HG03060 (cell line): Measurements from ENCODE around the gene RAB5B.

ENCODE experiments used
- ATAC-seq: cut with Tn5 transposase; IDR thresholded peaks from one replicate; pipeline ENCODE4 v1.9.1; 2021; ENCODE audit warnings: low read depth, moderate number of reproducible peaks; ENCODE audit not compliant: unreplicated experiment

The RAB5B gene, protein sequence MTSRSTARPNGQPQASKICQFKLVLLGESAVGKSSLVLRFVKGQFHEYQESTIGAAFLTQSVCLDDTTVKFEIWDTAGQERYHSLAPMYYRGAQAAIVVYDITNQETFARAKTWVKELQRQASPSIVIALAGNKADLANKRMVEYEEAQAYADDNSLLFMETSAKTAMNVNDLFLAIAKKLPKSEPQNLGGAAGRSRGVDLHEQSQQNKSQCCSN

DNA sequence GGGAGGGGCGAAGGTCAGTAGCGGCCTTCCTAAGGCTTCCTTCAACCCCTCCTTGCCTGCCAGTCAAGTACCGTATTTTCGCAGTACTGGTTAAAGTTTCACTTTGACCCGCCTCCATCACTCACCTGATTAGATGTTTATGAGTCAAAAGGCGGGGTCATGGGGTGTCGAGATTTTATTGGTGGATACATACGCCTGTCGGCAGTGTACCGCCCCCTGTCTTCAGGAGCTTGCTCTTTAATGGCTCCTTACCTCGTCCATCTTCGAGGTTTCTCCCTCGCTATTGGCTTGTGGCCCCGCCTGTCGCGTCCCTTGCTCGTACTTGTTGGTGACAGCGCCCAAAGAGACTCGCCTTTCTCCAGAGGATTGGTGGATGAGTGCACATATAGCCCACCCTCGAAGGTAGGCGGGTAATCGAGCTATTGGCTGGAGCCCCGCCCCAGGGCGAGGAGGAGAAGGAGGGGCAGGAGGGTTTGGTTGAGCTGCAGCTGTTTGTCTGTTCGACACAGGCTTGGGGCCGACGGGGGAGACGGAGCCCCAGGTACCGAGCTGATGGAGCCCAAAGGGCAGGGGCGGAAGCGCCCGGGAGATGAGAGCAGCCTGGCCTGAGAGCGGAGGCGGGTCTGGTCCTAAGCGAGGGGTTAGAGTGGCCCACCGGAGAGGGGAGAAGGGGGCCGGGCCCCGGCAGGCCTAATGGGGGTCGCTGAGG lies at the start of gene RAB5B:
TSS of gene RAB5B (plus strand) at position 480 of the 709 bp plus-strand sequence. CDS start 12,883 bp downstream, outside the sequence.
- ATAC-seq: peak; percentile 86

DNA sequence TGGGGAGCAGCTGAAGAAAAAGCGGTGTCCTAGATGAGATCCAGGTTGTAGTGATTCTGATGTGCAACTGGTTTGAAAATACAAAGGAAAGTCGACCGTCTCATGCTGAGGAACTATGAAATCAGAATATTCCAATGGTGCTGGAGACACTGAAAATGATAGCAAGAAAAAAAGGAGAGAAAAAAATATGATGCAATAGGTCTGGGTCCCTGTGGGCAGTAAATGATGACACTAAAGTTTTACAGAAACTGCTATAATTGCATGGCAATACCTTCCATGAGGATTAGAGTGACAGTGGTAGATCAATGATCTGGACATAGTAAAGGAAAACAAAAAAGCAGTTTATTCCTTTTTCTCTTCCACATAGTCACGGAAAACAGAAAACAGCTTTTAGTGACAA lies 48.5 kb upstream of the RAB5B start:
- no peak for ATAC-seq

DNA sequence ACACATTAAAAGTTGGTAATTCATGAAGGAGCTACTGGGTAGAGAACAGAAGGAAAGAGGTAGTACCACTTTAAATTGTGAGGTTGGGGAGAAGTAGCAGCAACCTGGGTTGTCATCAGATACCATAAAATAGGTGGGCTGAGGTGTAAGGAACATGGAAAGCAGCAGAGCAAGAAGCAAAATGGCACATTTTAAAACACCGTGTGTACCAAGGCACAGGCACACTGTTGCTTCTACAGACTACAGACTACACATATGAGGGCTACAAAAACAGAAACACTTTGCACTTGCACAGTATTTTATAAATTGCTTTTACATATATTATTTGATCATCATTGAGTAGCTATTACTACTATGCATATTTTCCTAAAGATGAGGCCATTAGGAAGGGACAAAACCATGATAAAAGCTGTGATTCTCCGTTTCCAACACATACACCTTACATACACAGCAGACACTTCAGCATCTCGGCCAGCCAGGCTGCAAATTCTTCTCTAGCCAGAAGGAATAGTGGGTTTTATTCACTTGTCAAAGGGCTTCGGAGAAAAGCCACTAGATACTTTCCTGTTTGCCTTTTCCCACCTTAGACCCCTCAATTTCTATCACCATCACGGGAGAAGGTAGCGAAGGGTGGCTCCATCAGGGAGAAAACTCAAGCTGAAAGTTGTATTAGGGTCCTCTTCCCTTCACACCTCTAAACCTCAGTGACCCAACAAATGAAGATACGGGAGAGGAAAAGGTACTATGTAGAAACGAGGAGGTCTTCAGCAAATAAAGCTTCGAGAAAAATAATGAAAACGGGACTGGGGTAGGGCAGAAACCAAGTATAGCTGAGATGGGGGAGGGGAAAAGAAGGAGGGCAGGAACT lies 47.8 kb upstream of the RAB5B start:
- ATAC-seq: no peak

DNA sequence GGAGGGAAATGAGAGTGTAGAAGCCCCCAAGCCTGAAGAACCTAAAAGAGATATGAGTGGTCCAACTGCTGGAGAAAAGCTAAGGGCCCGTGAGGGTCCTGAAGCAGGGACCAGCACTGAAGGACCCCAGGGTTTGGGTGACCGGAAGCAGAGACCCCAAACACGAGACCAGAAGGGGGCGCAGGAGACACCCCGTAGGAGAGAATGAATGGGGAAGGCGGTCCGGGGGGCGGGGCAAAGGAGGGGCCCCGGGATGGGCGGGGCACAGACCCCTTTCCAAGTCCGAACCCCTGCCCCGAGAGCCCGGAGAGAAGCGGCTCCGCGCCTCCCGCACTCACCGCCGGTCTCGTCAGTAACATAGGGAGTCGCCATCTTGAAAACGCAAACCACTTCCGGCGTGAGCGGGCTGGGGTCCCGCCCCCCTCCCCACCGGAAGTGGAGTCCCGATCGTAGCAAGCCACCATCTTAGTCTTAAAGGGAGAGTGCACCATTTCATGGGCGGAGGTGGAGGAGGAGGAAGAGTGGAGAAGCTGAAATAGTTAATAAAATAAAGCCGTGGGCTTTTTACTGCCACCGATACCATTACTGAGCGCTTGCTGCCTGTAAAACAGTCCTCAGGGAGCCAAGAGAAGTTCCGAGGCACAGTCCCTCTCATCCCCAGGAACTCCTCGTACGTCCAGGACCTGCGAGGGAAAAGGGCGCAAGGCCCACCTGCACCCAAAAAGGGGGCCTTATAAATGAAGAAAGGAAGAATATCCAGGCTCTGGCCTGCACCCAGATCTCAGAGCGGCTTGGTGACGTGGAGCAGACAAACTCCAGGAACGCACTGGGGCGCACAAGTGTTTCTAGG lies 46.9 kb upstream of the RAB5B start:
- ATAC-seq: no peak

DNA sequence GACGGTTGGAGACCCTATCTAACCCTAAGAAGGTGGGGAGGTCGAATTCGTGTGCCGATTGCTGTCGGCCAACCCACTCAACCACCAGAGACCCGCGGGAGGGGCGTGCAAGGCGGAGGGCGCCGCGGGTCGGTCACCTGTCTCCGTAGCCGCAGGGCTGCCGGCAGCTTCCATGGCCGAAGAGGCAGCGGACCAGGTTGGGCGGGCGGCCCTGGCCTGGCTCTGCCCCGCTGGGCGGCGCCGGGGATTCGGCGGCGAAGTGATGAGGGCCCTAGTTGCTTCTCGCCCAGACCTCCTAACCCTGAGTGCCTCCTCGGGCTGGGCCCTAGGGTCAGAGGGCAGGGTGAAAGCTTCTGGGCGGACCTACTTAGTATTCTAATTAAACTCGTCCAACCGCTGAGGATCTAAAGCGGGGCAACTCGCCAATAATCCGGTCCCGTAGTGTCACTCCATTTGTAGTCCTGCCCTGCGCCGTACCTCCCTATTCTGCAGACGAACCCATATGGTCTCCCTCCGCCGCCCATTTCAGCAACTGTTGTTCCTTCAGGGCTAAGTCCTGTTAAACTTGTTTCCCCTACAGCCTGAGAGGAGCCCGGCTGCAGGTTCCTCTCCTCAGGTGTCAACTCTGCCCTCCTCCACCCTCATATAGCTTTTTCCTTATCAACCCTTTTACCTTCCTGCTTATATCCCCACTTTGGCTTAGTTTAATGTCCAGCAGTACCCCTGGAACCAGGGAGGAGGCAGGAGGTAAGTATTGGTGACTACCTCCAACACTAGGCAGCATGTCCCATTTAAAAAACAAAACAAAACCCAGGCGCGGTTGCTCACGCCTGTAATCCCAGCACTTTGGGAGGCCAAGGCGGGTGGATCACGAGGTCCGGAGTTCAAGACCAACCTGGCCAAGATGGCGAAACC lies 46.0 kb upstream of the RAB5B start, which contains the start of gene PYM1:
TSS of gene PYM1 (minus strand) at position 307 of the 915 bp plus-strand sequence. CDS start at position 174, 133 bp downstream.
- peak; percentile 36 for ATAC-seq

DNA sequence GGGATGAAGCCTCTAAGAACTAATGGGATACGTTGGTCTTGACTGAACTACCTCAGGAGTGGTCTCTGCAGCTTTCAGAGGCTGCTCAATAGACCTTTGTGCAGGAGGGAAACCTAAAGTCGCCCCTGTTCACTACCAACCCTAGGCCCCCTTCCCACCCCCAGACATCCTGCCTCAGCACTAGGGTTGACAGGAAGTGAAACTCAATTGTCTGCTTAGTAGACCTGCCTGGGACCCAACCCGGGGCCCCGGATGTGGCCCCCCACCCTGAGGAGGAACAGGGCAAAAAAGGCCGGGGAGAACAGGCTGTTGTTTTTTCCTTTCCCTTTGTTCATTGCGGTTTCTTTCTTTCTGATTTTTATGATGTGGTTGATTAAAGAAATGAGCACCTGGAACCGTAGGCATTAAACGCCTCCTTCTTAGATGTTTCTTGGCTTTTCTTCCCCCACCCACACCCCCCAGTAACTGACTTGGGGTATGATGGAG lies 44.5 kb upstream of the RAB5B start:
- ATAC-seq: no peak

DNA sequence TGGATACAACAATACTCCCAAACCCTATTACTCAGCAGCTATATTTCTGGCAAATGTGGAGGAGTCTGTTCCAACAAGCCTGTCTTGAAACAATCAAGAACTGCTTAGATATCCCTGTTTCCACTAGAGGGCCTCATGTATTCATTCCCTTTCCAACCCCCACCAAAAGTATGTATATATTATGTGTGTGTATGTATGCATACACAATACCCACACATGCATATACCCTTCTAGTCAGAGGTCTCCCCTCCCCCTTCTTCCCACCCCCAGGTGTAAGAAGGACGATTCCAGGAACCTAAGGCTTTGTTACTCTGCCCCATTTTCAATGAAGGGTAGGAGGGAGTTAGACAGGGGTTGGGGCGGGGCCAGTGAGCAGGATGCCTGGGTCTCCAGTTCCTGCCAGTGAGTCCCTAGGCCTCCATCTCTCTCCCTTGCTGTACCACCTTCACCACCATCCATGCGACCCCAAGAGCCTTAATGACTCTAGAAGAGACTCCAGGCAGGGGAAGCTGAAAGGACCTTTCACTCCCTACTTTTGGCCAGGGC lies 43.0 kb upstream of the RAB5B start, which contains the start of gene DGKA:
TSS of gene DGKA (plus strand) at position 392 of the 546 bp plus-strand sequence. CDS start 5,342 bp downstream, outside the sequence.
- no peak for ATAC-seq

DNA sequence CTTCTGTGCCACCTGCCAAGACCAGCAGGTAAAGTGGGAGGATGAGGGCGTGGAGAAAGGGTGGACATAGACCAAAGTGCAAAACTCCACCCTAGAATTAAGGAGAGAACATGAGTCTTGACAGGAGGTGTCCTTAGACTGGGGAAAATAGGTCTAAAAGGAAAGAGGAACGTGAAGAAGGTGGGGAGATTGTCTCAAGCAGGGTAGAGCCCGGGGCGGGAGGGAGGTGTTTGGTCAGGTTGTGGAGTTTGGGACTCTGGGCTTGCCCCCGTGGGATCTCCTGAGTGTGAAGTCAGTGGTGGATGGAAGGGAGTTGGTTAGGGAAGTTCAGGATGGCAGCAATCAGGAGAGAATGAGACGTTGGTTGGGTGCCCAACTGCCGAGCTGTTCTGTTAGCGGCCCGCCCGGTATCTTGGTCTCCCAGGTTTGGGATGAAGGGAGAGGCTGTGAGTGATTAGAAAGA lies 42.5 kb upstream of the RAB5B start:
- no peak for ATAC-seq

DNA sequence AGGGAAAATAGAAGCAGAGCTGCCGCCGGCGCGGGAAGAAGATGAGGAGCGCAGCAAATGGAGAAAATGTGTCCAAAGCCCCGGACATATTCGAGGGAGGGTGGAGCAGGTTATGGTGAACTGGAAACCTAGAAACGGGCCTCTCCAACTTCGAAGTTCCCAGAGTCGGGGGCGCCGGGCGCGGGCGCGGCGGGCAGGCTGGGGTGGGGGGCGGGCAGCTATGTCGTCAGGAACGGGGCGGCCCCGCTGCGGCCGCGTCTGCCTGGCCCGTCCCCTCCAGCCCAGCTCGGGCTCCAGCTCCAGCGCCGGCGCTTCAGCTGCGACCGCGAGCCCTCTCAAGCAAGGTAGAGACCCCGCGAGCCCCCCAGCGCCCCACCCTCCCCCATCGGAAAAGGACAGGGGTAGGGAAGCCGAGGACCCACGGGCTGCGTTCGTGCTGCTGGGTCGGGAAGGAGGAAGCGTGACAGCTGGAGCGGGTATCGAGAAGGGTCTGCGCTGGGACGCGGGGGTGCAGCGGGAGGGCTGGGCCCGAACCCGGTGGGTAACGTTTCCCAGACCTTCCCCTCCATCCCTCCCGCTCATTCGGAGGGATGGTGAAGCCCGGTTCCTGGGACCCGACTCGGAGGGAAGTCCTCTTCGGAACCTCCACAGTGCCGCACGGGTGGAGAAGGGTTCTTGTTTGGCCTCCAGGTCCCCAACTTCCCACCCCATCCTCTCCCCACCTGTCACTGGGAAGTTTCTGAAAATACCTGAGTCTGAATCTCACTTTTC lies 41.9 kb upstream of the RAB5B start:
- ATAC-seq: no peak

DNA sequence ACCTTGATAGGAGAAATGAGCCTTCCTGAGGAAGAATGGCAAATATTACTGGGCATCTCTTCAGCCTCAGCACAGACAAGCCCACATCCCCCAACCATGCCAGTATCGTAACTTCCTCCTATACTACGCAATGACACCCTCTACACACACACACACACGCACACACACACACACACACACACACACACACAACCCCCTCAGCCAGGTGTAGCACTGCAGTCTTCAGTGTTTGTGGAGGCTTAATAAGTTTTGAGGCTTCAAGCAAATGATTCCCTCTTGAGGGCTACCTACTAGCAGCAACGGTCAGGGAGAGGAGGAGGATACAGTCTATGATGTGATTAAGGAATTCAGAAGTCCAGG lies 41.3 kb upstream of the RAB5B start:
- no peak for ATAC-seq

DNA sequence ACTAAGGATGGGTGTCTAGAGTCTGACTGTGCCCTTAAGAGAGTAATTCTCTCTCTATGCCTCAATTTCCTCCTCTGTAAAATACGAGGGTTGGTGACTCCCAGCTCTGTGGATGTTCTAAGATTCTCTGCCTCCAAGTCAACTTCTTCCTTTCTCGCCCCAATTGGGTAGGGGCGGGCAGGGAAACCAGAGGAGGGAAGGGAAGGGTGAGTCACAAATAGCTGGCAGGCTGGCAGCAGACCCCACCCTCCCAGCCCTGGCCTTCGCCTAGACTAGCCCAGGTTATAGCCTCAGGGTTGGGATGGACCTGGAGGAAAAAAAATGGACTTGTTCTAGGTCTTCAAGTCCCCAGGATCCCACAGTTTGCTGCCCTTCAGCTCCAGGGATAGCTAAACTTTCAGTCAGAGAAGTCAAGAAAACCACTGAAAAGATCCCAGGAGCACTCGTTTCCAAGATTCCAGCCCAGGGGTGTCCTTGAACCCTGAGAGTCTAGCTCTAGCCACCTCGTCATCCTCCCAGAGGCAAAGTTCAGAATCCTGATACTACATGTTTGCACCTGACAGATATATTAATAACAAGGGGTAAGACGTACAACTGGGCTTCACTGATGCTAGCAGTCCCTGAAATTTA lies 40.6 kb upstream of the RAB5B start:
- no peak for ATAC-seq

DNA sequence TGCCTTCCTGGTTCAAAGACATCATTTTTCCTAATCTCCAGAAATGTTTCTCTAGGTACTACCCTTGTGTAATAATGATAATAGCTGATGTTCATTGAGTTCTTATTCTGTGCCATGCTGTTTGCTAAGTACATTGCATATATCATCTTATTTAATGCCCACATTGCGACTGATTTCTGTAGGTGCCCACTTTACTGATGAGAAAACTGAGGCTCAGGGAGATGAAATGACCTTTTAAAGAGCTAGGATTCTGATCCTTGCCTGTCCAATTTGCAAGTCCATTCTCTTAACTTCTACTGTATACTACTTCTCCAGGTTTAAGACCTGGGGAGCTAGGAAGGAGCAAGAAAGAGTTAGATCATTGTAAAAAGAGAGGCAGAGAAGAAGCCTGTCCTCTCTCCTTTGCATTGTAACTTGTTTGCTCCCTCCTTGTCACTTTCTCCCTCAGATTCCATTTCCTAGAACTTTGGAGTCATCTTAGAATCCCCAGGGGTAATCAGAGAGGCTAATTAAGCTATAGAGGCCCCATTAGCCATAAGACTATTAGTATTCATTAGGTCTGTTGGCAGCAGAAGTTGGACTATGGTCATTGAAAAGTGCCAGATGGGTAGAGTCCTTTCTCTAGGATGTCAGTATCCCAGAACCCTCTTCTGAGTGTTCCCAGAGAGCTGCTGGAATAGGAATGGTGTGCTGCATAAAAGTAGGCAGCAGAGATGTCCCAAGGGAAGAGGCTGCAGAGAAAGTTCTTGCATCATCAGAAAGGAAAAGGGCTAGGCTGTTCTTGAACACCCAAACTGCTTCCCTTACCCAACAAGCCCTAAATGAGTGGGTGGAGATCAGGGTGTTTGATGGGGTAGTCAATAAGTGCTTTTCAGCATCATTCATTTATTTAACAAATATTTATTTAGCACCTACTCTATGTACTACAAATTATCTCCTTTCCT lies 39.8 kb upstream of the RAB5B start:
- ATAC-seq: no peak

DNA sequence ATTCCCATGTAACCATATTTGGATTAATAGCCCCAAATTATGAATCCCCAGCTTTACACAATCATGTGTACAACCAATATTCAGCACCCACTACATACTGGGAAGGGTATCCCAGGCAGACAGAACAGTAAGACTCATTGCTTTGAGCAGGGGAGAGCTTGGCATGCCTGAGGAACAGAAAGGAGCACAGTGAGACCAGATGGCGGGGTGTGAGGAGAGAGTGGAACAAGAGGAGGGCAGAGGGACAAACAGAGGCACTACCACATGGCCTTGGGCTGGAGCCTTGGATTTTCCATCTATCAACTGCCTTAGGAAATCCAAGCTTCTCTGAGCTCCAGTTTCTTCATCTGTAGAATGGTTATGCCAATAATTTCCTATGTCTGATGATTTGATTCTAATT lies 39.1 kb upstream of the RAB5B start:
- no peak for ATAC-seq

DNA sequence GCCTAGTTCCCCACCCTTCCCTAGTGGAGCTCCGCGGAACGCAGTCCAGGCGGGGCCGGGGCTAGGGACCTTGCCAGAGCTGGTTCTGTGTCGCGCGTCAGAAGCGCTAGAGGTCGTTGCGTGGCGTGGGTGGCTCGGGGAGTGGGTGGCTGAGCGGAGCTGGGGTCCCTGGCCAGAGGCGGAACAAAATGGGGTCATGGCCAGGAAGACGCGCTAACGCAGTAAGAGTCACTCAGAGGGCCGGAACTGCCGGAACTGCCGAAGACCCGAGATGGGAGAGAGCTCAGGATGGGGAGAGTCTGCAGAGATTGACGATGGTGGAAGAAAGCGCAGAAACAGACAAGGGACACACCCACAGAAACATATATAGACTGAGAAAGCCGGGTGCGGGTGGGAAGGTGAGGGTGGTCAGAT lies 38.1 kb upstream of the RAB5B start:
- ATAC-seq: no peak

DNA sequence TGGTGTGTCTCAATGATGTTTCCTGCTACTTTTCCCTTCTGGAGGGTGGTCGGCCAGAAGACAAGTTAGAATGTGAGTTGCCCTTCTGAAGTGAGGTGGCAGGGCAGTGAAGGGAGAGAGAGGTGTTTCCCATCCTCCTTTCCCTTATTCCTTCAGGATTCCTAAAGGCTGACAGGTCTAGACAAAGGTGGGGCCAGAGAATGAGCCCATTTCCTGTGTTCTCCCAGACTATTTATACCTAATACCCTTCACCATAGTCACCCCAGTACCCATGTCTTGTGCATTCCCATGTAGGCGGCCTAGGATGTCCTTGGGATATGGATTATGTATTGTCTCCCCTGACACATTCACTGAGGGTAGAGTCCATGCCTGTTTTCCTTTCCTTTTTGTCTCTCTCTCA lies 35.9 kb upstream of the RAB5B start:
- no peak for ATAC-seq

DNA sequence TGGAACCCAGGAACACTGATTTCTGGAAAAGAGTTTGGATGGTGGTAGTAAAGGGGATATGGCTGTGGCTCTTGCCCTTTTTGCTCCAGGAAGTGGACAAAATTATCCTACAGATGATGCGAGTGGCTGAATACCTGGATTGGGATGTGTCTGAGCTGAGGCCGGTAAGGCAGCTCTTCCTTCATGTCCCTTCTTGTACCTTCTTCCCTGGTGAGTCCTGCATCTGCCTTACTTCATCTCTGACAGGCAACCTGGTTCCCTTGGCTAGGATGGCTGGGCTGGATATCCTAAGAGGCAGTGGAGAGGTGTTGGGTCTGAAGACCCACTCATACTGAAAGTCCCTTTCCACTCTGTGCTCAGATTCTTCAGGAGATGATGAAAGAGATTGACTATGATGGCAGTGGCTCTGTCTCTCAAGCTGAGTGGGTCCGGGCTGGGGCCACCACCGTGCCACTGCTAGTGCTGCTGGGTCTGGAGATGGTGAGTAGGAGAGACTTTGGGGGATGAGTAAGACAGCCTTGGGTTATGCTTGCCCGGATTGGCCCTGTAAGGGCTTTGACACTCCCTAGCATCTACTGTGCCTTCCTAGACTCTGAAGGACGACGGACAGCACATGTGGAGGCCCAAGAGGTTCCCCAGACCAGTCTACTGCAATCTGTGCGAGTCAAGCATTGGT lies 34.9 kb upstream of the RAB5B start:
- no peak for ATAC-seq
